Adipocyte (in vitro differentiated cells): ENCODE measurements around the gene RHOBTB1.
"Not testable (repeated sequence)": the region's sequence is repeated elsewhere in the genome, so short reads cannot be mapped to it uniquely, and the experiment has no call there.

Source experiments
- DNase-seq: peaks from one replicate; pipeline ENCODE4 v3.0.0-alpha.2; 2015; ENCODE audit warnings: low read depth
- H3K27me3 ChIP-seq: replicated peaks from 2 replicates; pipeline ENCODE4 v1.7.0; 2013; ENCODE audit warnings: mild to moderate bottlenecking, low read length, moderate library complexity; ENCODE audit not compliant: control insufficient read depth, insufficient read depth
- H3K36me3 ChIP-seq: 2 replicates; pipeline ENCODE4 v1.7.0; 2013; ENCODE audit warnings: low read length, mild to moderate bottlenecking, moderate library complexity; ENCODE audit not compliant: control insufficient read depth, insufficient read depth, severe bottlenecking
- H3K4me1 ChIP-seq: 2 replicates; pipeline ENCODE4 v1.7.0; 2013; ENCODE audit warnings: mild to moderate bottlenecking, low read length, moderate library complexity; ENCODE audit not compliant: control insufficient read depth, insufficient read depth
- H3K4me3 ChIP-seq: 2 replicates; pipeline ENCODE4 v1.7.0; 2013; ENCODE audit warnings: mild to moderate bottlenecking, low read length, moderate library complexity
- H3K9ac ChIP-seq: 2 replicates; pipeline ENCODE4 v1.7.0; 2013; ENCODE audit warnings: mild to moderate bottlenecking, low read length, moderate library complexity
- H3K9me3 ChIP-seq: 2 replicates; pipeline ENCODE4 v1.7.0; 2013; ENCODE audit warnings: mild to moderate bottlenecking, low read length, moderate library complexity; ENCODE audit not compliant: control insufficient read depth

RHOBTB1 gene

DNA sequence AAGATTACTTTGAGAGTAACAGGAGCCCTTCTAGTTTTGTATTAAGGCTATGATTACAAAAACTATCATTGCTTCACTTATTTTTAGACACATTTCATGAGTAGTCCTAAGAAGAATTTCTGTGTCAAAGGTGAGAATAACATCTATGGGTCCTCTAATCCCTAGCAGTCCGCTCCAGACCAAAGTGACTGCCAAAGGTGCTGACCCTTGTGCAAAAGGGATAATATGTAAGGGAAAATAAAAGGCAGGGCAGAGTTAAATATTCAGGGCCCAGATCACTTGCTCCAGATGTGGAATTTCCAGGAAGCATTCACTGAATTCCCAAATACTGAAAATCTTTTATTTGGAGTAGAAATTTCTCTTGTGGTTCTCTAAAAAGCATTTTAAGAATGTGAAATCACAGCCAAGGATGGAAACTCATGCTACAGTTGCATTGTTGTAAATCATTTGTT is 29.3 kb downstream of the RHOBTB1 start:
- Histone ChIP-seq H3K27me3 (no peaks in the 10 kb centered on the region), H3K4me1 (peaks cover 45% of the 10 kb centered on the region), H3K9me3 (no peaks in the 10 kb centered on the region), H3K36me3 (peaks cover 4% of the 10 kb centered on the region), H3K9ac (peak overlapping the region; percentile 63), H3K4me3 (peak overlapping the region; percentile 42)
- DNase-seq = peak; percentile 95

DNA sequence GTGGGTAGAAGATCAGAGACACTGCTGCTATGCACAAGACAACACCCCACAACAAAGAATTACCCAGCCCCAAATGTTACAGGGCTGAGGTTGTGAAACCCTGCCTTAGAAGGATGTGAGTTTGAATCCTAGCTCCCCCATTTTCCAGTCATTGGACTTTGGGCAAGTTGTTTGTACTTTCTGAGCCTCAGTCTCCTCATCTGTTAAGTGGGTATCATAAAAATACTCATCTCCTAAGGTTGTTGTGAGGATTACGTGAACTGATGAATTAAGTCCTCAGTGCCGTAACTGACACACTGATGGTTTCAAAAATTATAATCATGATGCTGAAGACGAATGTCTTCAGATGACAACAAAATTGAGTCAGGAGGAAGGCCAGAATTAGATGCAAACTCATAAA is 30.3 kb downstream of the RHOBTB1 start:
- no peaks in the 10 kb centered on the region for H3K9me3 ChIP-seq
- DNase-seq = no peak
- peak overlapping the region; percentile 42 for H3K4me3 ChIP-seq
- H3K4me1 ChIP-seq = peaks cover 36% of the 10 kb centered on the region
- peak overlapping the region; percentile 63 for H3K9ac ChIP-seq
- H3K27me3 ChIP-seq = no peaks in the 10 kb centered on the region
- peaks cover 4% of the 10 kb centered on the region for H3K36me3 ChIP-seq

DNA sequence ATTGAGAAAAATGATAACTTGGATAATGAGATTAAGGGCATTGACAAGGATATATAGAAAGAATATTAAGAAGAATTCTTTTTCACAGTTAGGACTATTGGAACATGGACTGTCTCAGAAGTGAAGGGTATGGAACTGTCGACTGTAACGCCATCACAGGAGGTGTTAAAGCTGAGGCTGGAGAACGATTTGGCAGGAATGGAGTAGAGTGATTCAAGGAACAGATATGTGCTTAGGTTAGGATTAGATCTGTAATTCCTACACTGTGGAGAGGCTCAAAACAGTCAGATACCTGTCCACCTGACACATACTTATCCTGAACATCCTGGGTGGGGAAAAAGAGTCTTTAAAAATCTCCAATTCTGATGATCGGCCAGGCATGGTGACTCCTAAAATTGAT is 30.9 kb downstream of the RHOBTB1 start:
- Histone ChIP-seq H3K27me3 (no peaks in the 10 kb centered on the region), H3K9me3 (no peaks in the 10 kb centered on the region), H3K9ac (no peak overlapping the region), H3K4me3 (no peak overlapping the region), H3K36me3 (peaks cover 4% of the 10 kb centered on the region), H3K4me1 (peaks cover 37% of the 10 kb centered on the region)
- no peak for DNase-seq

DNA sequence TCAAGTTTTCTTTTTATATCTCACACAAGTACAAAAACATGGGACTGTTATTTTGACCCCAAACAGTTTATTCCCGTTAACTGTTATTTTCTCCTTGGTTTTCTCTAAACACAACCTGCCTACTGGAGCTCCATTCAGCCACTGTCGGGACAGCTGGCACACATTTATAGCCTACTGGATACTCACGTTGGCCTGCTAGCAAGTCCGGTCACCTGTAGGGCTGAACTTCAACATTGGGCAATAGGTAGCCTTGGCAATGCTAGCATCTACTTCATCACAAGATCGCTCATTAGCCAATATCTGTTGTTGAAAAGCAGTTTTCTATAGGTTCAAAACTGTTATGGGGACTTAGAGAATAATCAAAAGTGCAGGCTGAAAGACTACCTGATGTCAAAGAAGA is 32.3 kb downstream of the RHOBTB1 start:
- Histone ChIP-seq H3K27me3 (no peaks in the 10 kb centered on the region), H3K9me3 (no peaks in the 10 kb centered on the region), H3K9ac (no peak overlapping the region), H3K4me3 (no peak overlapping the region), H3K36me3 (peaks cover 4% of the 10 kb centered on the region), H3K4me1 (peaks cover 33% of the 10 kb centered on the region)
- no peak for DNase-seq

DNA sequence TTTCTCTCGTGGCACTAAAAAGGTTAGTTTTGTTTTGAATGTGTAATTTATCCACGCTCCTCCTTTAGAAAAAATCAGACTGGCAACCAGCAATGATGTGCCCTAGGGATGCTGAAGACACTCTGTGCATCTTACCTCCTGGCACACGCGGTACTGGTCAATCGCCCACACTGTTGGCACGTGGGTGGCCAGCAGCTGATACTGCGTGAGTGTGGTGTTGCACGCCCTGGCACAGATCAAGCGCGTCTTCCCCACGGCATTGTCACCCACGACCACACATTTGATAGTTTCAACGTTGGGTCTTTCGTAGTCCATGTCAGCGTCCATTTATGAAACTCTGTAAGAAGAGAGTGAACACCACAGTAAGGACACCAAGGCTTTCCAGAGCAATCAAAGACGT is 32.8 kb downstream of the RHOBTB1 start:
- H3K27me3 ChIP-seq = no peaks in the 10 kb centered on the region
- H3K4me1 ChIP-seq = peaks cover 32% of the 10 kb centered on the region
- H3K36me3 ChIP-seq = peaks cover 4% of the 10 kb centered on the region
- no peak overlapping the region for H3K9ac ChIP-seq
- no peaks in the 10 kb centered on the region for H3K9me3 ChIP-seq
- DNase-seq = no peak
- no peak overlapping the region for H3K4me3 ChIP-seq

DNA sequence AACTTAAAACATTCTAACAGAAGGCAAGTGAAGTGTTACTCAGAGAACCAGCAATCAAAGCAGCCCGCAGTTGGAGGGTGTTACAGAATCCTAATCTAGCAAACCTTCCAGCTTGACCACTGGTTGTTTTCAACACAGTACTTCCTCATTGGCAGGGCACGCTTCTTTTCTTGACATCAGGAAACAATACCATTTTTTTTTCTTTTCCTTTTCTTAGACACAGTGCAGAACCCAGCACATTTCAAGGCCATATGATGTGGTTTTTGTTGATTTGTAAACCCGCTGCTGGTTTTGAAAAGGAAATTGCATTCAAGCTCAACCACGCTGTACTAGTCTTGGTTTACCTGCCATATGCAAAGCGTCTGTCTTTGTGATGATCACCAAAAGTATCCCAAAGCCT is 33.4 kb downstream of the RHOBTB1 start:
- Histone ChIP-seq H3K36me3 (peaks cover 4% of the 10 kb centered on the region), H3K4me1 (peaks cover 26% of the 10 kb centered on the region), H3K9me3 (no peaks in the 10 kb centered on the region), H3K9ac (no peak overlapping the region), H3K27me3 (no peaks in the 10 kb centered on the region), H3K4me3 (no peak overlapping the region)
- no peak for DNase-seq

DNA sequence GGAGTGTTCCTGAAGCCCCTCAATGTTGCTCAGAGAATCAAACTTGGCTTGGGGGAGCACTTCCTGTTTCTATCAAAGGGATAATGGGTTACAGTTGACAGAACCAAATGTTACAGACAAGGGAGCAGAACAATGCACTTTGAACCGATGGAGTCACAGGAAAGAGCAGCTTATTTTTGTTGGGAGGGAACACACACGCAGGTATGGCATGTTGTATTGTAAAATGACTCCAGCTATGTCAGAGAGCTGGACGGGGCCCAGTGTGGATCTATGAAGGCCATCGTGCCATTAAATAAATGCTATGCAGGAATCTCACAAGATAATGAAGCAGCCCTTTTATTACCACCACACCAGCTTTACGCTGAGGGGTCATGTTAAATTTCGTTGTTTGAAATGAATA is 35.1 kb downstream of the RHOBTB1 start:
- Histone ChIP-seq H3K4me1 (peaks cover 12% of the 10 kb centered on the region), H3K36me3 (peaks cover 4% of the 10 kb centered on the region), H3K27me3 (no peaks in the 10 kb centered on the region), H3K4me3 (no peak overlapping the region), H3K9ac (no peak overlapping the region), H3K9me3 (no peaks in the 10 kb centered on the region)
- no peak for DNase-seq

DNA sequence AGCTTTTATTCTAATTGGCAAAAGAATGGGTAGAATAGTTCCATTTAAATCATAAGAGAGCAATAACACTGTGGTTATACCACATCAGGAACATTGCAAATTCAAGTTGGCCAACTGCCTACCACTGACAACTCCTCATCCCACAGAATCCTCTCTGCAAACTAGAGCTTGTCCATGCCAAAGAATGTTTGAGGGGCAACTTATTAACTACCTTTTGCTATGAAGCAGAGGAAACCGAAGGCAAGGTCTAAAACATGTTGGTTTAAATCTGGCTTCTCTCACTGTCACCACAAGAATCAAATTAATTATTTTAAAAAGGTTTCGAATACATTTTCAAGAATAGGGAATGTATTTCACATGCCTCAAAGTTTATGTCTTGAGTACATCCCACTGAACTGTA is 36.0 kb downstream of the RHOBTB1 start:
- no peaks in the 10 kb centered on the region for H3K9me3 ChIP-seq
- no peak overlapping the region for H3K4me3 ChIP-seq
- DNase-seq = no peak
- peaks cover 4% of the 10 kb centered on the region for H3K36me3 ChIP-seq
- no peaks in the 10 kb centered on the region for H3K27me3 ChIP-seq
- H3K4me1 ChIP-seq = peaks cover 7% of the 10 kb centered on the region
- H3K9ac ChIP-seq = no peak overlapping the region

DNA sequence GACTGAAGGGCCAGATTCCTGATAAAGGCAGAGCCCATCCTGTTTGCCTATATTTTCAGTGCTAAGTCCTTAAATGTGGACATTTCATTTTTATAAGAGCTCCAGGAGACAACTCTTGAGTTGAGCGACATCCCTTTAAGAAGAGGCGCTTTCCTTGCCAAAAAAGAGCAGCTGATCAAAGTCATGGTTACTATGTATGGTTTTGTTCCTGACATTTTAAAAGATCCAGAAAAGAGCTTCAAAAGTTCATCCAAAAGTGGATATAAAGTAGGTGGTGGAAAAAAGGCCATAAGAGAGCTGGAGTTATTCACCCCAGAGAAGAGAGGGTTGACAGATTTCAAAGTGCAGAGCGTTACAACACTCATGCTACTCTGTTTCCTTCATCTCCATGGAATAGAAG is 36.7 kb downstream of the RHOBTB1 start:
- DNase-seq = no peak
- no peaks in the 10 kb centered on the region for H3K27me3 ChIP-seq
- H3K9me3 ChIP-seq = no peaks in the 10 kb centered on the region
- peaks cover 7% of the 10 kb centered on the region for H3K4me1 ChIP-seq
- no peak overlapping the region for H3K9ac ChIP-seq
- peaks cover 4% of the 10 kb centered on the region for H3K36me3 ChIP-seq
- no peak overlapping the region for H3K4me3 ChIP-seq

DNA sequence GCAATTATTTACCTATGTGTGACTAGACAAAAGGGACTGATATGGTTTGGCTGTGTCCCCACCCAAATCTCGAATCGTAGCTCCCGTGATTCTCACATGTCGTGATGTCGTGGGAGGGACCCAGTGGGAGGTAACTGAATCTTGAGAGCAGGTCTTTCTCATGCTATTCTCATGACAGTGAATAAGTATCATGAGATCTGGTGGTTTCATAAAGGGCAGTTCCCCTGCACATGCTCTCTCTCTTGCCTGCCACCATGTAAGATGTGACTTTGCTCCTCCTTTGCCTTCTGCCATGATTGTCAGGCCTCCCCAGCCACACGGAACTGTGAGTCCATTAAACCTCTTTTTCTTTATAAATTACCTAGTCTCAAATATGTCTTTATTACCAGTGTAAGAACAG is 37.2 kb downstream of the RHOBTB1 start:
- H3K9me3 ChIP-seq, H3K4me3 ChIP-seq, DNase-seq: not testable (repeated sequence)

DNA sequence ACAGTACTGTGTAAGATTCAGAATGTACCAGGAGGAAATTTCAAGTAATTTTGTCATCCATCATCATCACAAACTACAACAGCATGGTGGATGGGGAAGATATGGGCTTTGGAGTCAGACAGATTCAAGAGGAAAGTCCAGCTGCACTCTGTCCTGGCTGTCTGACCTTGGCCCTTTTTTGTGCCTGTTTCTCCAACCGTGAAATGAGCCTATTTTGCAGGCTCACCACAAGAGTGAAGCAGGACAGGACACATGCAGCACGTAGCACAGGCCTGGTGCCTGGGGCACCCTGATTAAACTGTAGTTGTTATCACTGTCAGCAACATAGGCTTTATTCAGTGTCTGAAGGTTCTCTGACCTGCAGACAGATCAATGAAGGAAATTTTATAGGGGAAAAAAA is 37.6 kb downstream of the RHOBTB1 start:
- H3K9ac ChIP-seq = no peak overlapping the region
- H3K9me3 ChIP-seq = no peaks in the 10 kb centered on the region
- no peak overlapping the region for H3K4me3 ChIP-seq
- no peak for DNase-seq
- no peaks in the 10 kb centered on the region for H3K27me3 ChIP-seq
- H3K4me1 ChIP-seq = peaks cover 7% of the 10 kb centered on the region
- peaks cover 5% of the 10 kb centered on the region for H3K36me3 ChIP-seq

More for the DNA sequence above, 37.2 kb downstream of the RHOBTB1 start:
- not testable (repeated sequence) for H3K4me1 ChIP-seq, H3K9ac ChIP-seq, H3K36me3 ChIP-seq, H3K27me3 ChIP-seq

DNA sequence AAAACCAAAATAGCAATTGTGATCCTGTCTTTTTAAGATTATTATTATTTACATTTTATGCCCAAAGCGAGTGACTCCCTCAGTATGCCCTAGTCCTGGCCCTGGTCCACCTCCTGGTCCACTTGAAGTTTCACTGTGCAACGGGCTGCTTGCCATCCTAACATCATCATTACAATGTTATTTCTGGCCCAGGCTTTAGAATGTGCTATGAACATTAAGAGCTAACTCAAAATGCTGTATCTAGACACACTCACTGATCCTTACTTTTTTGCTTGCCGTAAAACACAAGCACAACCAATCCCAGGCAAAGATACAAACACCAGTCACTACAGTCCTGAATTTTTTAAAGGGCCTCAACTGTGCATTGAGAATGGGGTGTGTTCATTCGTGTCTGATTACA is 38.4 kb downstream of the RHOBTB1 start:
- no peak overlapping the region for H3K4me3 ChIP-seq
- DNase-seq = peak; percentile 56
- H3K27me3 ChIP-seq = no peaks in the 10 kb centered on the region
- H3K9me3 ChIP-seq = no peaks in the 10 kb centered on the region
- H3K4me1 ChIP-seq = peaks cover 7% of the 10 kb centered on the region
- H3K9ac ChIP-seq = no peak overlapping the region
- H3K36me3 ChIP-seq = peaks cover 4% of the 10 kb centered on the region
